ENCODE measurements around the gene SNX30.

GRCh38 chr9:112755016-112755427 lies 4.5 kb downstream of the SNX30 start:
- TF ChIP-seq CTCF (conservative IDR thresholded peaks at IDR 0.05; ENCODE audit: low read depth, low read length) (no peak), EZH2 (IDR thresholded peaks at IDR 0.05; ENCODE audit: low read length, unreplicated experiment) (no peak)
